Measurements from ENCODE around the gene PDLIM4.

Gene PDLIM4

DNA sequence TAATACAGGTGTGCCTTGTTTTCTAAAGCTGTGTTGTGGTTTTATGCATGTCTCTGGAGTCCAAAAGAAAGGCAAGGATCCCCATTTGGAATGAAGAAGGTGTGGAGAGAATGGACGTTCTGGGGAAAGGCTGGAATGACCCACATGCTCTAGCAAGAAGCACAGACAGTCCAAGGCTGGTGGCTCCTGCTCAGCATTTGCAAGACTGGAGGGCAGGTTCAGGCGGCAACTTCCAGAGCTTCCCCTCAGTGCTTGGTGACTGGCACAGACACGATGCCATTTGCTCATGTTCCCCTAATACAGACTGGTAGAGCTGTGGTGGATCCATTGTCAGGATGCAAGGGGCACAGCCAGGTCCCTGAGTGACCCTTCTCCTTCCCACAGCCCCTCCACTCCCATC, 44.9 kb downstream of the PDLIM4 start:
- TF ChIP-seq, protein P1, sequence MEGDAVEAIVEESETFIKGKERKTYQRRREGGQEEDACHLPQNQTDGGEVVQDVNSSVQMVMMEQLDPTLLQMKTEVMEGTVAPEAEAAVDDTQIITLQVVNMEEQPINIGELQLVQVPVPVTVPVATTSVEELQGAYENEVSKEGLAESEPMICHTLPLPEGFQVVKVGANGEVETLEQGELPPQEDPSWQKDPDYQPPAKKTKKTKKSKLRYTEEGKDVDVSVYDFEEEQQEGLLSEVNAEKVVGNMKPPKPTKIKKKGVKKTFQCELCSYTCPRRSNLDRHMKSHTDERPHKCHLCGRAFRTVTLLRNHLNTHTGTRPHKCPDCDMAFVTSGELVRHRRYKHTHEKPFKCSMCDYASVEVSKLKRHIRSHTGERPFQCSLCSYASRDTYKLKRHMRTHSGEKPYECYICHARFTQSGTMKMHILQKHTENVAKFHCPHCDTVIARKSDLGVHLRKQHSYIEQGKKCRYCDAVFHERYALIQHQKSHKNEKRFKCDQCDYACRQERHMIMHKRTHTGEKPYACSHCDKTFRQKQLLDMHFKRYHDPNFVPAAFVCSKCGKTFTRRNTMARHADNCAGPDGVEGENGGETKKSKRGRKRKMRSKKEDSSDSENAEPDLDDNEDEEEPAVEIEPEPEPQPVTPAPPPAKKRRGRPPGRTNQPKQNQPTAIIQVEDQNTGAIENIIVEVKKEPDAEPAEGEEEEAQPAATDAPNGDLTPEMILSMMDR (IDR thresholded peaks at IDR 0.05; ENCODE audit: extremely low read depth, missing control alignments), result no peak

DNA sequence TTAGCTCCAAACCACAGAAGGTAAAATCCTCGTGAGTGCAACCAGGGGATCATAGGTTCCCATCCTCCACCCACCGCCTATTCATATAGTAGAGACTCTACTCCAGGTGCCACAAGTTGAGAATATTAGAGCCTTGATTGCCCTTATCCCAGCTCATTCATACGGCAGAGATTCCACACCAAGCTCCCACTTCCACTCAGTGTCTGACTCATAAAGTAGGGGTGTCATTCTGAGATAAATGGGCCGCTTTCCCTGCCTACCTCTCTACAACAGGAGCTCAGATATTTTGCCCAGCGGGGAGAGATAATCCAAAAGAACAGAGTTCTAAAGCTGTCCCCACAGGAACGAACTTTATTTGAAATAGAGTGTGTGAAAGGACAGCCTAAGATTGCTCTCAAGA, 46.1 kb downstream of the PDLIM4 start:
- no peak for DNase-seq (ENCODE audit: low spot score)
- TF ChIP-seq, protein P1 (IDR thresholded peaks at IDR 0.05; ENCODE audit: extremely low read depth, missing control alignments), result no peak

More for the DNA sequence above, 44.9 kb downstream of the PDLIM4 start:
- DNase-seq (ENCODE audit: low spot score), result no peak

DNA sequence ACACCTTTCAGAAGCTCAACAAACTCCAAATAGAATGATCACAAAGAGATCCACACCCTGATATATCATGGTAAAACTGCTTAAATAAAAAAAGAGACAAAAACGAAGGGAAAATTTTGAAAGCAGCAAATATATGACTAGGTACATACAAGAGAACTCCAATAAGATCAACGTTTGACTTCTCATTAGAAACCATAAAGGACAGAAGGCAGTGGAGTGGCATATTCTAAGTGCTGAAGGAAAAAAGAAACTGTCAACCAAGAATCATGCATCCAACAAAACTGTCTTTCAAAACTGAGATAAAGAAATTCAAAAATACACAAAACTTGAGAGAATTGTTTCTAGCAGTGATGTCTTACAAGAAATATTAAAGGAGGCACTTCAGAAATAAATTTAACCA, 47.9 kb downstream of the PDLIM4 start:
- TF ChIP-seq, protein P1 (IDR thresholded peaks at IDR 0.05; ENCODE audit: extremely low read depth, missing control alignments), result no peak
- no peak for DNase-seq (ENCODE audit: low spot score)

DNA sequence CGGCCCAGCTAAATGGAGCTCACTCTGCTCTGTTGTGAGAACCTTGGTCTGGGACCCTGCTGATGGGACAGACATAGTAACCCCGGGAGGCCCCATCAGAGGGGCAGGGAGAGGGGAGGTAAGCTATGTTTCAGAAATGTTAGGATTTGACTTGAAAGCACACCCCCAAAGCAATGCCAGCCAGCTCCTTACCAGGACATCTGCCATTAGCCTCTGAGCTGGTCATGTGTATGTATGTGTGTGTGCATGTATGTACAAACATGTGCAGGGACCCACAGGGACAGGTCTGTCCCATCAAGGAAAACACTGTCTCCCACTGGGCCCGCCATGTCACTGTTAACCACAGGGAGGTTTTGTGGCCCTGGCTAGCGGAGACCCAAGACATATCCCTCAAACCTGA, 51.2 kb downstream of the PDLIM4 start:
- DNase-seq (ENCODE audit: low spot score), result no peak
- TF ChIP-seq, protein P1 (IDR thresholded peaks at IDR 0.05; ENCODE audit: extremely low read depth, missing control alignments), result no peak

DNA sequence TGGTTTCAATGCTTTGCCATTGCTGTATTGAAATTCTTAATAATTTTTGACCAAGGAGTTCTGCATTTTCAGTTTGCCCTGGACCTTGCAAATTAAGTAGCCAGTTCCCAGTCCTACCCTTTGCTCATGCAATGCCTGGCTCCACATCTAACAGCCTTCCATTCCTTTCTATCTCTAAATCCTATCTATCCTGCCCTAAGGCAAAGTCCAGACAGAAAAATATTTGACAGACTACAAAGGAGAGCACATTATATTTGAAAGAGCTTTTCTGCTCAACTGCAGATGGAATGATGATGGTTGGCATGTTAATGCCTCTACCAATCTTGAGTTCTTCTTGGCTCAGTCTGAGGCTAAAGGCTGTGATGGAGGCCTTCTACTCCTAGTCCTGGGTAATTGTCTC, 52.2 kb downstream of the PDLIM4 start:
- DNase-seq (ENCODE audit: low spot score), result no peak
- TF ChIP-seq, protein P1 (IDR thresholded peaks at IDR 0.05; ENCODE audit: extremely low read depth, missing control alignments), result no peak

DNA sequence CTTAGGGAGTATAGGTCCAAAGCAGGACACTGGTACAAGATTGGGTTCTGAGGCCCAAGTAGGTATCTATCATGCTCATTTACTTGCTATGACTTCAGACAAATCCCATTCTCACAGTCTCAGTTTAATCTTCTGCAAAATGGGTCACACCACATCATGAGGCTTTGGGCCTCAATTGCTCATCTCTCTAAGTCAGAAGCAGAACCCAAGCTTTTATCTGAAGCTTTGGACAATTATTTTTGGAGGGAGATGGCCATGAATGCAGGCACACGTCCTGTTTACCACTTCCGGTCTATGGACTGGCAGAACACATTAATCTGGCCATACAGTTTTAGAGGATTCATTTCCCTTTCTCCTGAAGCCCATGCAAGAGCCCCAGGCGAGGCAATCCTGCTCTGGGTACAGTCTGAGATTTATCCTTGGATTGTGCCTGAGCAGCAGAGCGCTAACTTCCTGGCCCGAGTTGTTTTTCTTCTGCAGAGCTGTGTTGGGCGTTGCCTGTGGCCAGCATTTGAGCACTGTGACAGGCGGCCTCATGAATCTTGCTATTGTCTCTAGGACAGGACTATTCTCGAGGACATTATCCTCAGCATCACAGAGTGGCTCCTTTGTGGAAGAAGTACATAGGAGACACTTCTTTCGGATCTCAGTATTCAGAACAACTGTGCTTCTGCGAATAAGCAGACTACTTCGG, 52.8 kb downstream of the PDLIM4 start:
- TF ChIP-seq, protein P1 (IDR thresholded peaks at IDR 0.05; ENCODE audit: extremely low read depth, missing control alignments), result no peak
- no peak for DNase-seq (ENCODE audit: low spot score)

DNA sequence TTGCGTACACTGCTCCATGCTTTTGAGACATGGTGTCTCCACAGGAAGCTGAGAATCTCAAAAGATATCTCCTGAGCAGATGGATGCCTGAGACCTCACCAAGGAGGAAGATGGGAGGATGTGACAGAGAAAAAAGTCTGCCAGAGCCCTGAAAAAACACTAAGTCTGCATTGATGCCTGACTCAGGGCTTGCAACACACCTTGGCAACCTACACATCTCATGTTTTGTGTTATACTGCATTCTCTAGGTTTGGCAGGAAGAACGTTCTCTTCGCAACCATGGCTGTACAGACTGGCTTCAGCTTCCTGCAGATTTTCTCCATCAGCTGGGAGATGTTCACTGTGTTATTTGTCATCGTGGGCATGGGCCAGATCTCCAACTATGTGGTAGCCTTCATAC, 55.9 kb downstream of the PDLIM4 start:
- no peak for DNase-seq (ENCODE audit: low spot score)
- TF ChIP-seq, protein P1 (IDR thresholded peaks at IDR 0.05; ENCODE audit: extremely low read depth, missing control alignments), result no peak
